ENCODE results near the gene DSCAML1.

The DSCAML1 gene

DNA sequence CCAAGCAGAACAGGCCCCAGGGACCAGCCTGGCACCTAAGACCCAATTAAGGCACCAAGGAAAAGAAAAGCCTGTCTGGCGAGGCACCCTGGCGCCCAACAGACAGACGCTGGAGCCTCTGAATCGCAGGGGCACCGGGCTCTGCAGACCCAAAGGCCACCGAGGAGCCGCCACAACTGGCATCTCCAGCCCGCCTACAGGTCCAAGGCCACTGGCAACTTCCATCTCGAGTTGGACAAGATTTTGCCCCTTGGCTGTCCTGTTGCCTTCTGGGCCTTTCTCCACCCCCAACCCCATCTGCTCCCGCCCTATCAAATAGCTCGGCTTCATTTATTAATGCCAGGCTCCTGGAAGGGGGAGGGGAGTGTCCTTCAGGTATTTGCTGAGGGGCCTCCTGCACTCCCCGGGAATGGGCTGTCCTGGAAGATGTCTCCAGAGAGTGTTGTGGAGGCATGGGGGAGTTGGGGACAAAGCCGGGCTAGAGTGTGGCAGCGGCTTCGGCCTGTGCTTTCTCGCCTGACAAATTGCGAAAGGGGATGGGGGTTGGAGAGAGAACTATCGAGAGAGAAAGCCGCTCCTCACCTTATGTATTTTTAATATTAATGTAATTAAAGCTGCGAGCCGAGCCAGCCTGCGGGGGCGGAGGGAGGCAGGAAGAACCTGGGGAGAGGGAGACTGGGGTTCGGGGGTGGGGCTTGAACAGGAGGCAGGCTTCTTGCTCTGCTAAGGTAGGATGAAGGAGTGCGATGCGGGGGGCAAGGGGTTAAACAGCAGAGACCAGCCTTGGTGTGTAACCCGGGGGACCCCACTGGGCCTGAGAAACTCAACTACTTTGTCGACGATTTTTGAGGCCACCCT, 2.0 kb downstream of the DSCAML1 start:
- no peaks in the 10 kb centered on the region for H3K36me3 Mint-ChIP-seq (ENCODE audit: low read depth)
- H3K4me3 Mint-ChIP-seq: peak overlapping the region; percentile 71
- TF ChIP-seq CTCF (IDR thresholded peaks at IDR 0.05): no peak
- H3K4me1 Mint-ChIP-seq: peaks cover 18% of the 10 kb centered on the region
- no peak overlapping the region for H3K27ac Mint-ChIP-seq
- H3K9me3 Mint-ChIP-seq: no peaks in the 10 kb centered on the region
- no peak for DNase-seq
- peaks cover 99% of the 10 kb centered on the region for H3K27me3 Mint-ChIP-seq (ENCODE audit: low read depth, poor library complexity)

- H3K4me3 Mint-ChIP-seq: no peak overlapping the region
- H3K9me3 Mint-ChIP-seq: no peaks in the 10 kb centered on the region
These were observed 2.9 kb downstream of the DSCAML1 start for GRCh38 chr11:117794135-117794534.

DNA sequence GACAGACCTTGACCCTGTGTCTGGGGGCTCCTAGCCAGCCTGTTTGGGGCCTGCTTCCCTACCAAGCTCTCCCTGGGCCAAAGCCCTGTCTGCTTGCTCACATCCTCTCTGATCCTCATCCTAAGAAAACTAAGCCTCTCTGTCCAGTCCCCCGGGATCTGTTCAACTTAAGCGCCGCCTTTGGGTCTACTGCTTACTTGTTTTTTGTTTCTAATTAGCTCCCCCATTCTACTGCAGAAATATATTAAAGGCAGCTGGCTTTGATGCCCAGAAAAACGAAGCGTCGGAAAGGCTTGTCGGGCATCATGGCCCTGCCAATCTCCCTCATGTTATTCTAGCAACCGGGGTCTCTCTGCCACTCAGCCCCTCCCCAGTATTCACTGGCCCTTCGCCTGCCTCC, 3.4 kb downstream of the DSCAML1 start:
- no peak for TF ChIP-seq CTCF (IDR thresholded peaks at IDR 0.05)
- peaks cover 18% of the 10 kb centered on the region for H3K4me1 Mint-ChIP-seq
- H3K4me3 Mint-ChIP-seq: no peak overlapping the region
- H3K27ac Mint-ChIP-seq: no peak overlapping the region
- no peaks in the 10 kb centered on the region for H3K36me3 Mint-ChIP-seq (ENCODE audit: low read depth)
- H3K27me3 Mint-ChIP-seq (ENCODE audit: low read depth, poor library complexity): peaks cover 99% of the 10 kb centered on the region
- H3K9me3 Mint-ChIP-seq: no peaks in the 10 kb centered on the region
- no peak for DNase-seq

More at GRCh38 chr11:117794135-117794534, 2.9 kb downstream of the DSCAML1 start:
- Mint-ChIP-seq H3K4me1 (peaks cover 18% of the 10 kb centered on the region), H3K36me3 (ENCODE audit: low read depth) (no peaks in the 10 kb centered on the region), H3K27ac (no peak overlapping the region), H3K27me3 (ENCODE audit: low read depth, poor library complexity) (peaks cover 99% of the 10 kb centered on the region)
- TF ChIP-seq CTCF (IDR thresholded peaks at IDR 0.05): no peak
- no peak for DNase-seq

- peak overlapping the region; percentile 83 for H3K27ac Mint-ChIP-seq
- DNase-seq: no peak
- TF ChIP-seq CTCF (IDR thresholded peaks at IDR 0.05): no peak
- no peaks in the 10 kb centered on the region for H3K9me3 Mint-ChIP-seq
- peaks cover 96% of the 10 kb centered on the region for H3K27me3 Mint-ChIP-seq (ENCODE audit: low read depth, poor library complexity)
- H3K36me3 Mint-ChIP-seq (ENCODE audit: low read depth): no peaks in the 10 kb centered on the region
- H3K4me1 Mint-ChIP-seq: peaks cover 18% of the 10 kb centered on the region
- H3K4me3 Mint-ChIP-seq: no peak overlapping the region
These were observed 4.0 kb downstream of the DSCAML1 start for GRCh38 chr11:117792992-117793391.

- Mint-ChIP-seq H3K9me3 (no peaks in the 10 kb centered on the region), H3K27me3 (ENCODE audit: low read depth, poor library complexity) (peaks cover 96% of the 10 kb centered on the region), H3K4me3 (no peak overlapping the region), H3K27ac (no peak overlapping the region), H3K36me3 (ENCODE audit: low read depth) (no peaks in the 10 kb centered on the region), H3K4me1 (peaks cover 13% of the 10 kb centered on the region)
- no peak for TF ChIP-seq CTCF (IDR thresholded peaks at IDR 0.05)
- DNase-seq: no peak
These were observed 4.8 kb downstream of the DSCAML1 start for GRCh38 chr11:117792241-117792640.

DNA sequence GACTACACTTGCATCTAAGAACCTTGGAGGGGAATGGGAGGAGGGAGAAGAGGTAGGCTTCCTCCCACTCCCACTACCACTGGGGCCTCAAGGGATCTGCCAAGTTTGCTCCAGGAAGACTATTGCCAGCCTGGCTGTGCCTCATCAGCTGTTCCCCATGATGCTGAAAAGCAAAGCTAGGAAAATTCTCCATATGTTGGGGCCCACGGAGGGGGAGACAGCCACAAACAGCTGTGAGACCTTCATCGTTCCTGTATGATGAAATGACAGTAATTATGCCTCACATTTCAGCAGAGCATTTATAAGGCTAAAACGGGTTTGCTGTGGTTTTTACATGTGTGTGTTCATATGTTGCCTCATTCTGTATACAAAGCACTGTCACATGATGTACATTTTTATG, 6.7 kb downstream of the DSCAML1 start:
- H3K27ac Mint-ChIP-seq: no peak overlapping the region
- no peak overlapping the region for H3K4me3 Mint-ChIP-seq
- peaks cover 94% of the 10 kb centered on the region for H3K27me3 Mint-ChIP-seq (ENCODE audit: low read depth, poor library complexity)
- H3K36me3 Mint-ChIP-seq (ENCODE audit: low read depth): no peaks in the 10 kb centered on the region
- H3K9me3 Mint-ChIP-seq: no peaks in the 10 kb centered on the region
- TF ChIP-seq CTCF (IDR thresholded peaks at IDR 0.05): no peak
- no peak for DNase-seq
- H3K4me1 Mint-ChIP-seq: peaks cover 23% of the 10 kb centered on the region
